HG03066 (cell line): ENCODE data around the gene SLC39A6.
"Not testable (repeated sequence)": the region's sequence is repeated elsewhere in the genome, so short reads cannot be mapped to it uniquely, and the experiment has no call there.

Experiments used
- ATAC-seq: cut with Tn5 transposase; IDR thresholded peaks from one replicate; pipeline ENCODE4 v1.9.1; 2021; ENCODE audit warnings: low read depth; ENCODE audit not compliant: unreplicated experiment

SLC39A6 gene

GRCh38 chr18:36066001-36066400, 63.1 kb downstream of the SLC39A6 start:
- no peak for ATAC-seq

GRCh38 chr18:36064809-36065079, 64.4 kb downstream of the SLC39A6 start:
- not testable (repeated sequence) for ATAC-seq

GRCh38 chr18:36064027-36064808, 64.9 kb downstream of the SLC39A6 start:
- ATAC-seq, result no peak

- ATAC-seq, result no peak
Measured at GRCh38 chr18:36058674-36059073, 70.5 kb downstream of the SLC39A6 start.
